H9 (cell line): ENCODE results near the gene TNNT2. TPM values are rescaled to one million over a fixed set of nuclear protein-coding genes. Genes with fewer than 3 reads are reported as not detected.

Experiments used
- DNase-seq: peaks from one replicate; pipeline ENCODE4 v3.0.0-alpha.2; 2017
- H2AFZ ChIP-seq: one replicate; pipeline ENCODE4 v1.6.1; 2013; ENCODE audit warnings: mild to moderate bottlenecking, low read length, control low read depth, moderate library complexity
- H2AK5ac ChIP-seq: 2 replicates; pipeline ENCODE4 v1.6.1; 2013; ENCODE audit warnings: low read length, control low read depth, mixed read lengths; ENCODE audit not compliant: insufficient read length
- H2BK120ac ChIP-seq: one replicate; pipeline ENCODE4 v1.6.1; 2013; ENCODE audit warnings: low read depth, mild to moderate bottlenecking, low read length, control low read depth, inconsistent platforms; ENCODE audit not compliant: poor library complexity, severe bottlenecking
- H2BK12ac ChIP-seq: 2 replicates; pipeline ENCODE4 v1.6.1; 2013; ENCODE audit warnings: low read length, control low read depth, mixed read lengths, low read depth; ENCODE audit not compliant: insufficient read length
- H2BK15ac ChIP-seq: 2 replicates; pipeline ENCODE4 v1.6.1; 2013; ENCODE audit warnings: low read depth, low read length, control low read depth
- H2BK20ac ChIP-seq: one replicate; pipeline ENCODE4 v1.6.1; 2013; ENCODE audit warnings: low read depth, mild to moderate bottlenecking, low read length, control low read depth, inconsistent platforms; ENCODE audit not compliant: poor library complexity, severe bottlenecking
- H2BK5ac ChIP-seq: 2 replicates; pipeline ENCODE4 v1.6.1; 2013; ENCODE audit warnings: low read length, control low read depth, mixed read lengths; ENCODE audit not compliant: insufficient read length
- H3K14ac ChIP-seq: 2 replicates; pipeline ENCODE4 v1.6.1; 2013; ENCODE audit warnings: low read length, control low read depth; ENCODE audit not compliant: insufficient read depth
- H3K18ac ChIP-seq: 2 replicates; pipeline ENCODE4 v1.6.1; 2013; ENCODE audit warnings: low read depth, mild to moderate bottlenecking, mixed read lengths, low read length, control low read depth; ENCODE audit not compliant: insufficient read length
- H3K23ac ChIP-seq: 2 replicates; pipeline ENCODE4 v1.6.1; 2013; ENCODE audit warnings: low read length, control low read depth, mixed read lengths, low read depth; ENCODE audit not compliant: insufficient read length
- H3K23me2 ChIP-seq: 2 replicates; pipeline ENCODE4 v1.6.1; 2013; ENCODE audit warnings: low read depth, mild to moderate bottlenecking, mixed read lengths, low read length, control low read depth; ENCODE audit not compliant: insufficient read length, poor library complexity, severe bottlenecking
- H3K27ac ChIP-seq: 2 replicates; pipeline ENCODE4 v1.5.1; 2013; ENCODE audit warnings: low read length, control low read depth, mixed read lengths, low read depth; ENCODE audit not compliant: insufficient read length
- H3K27me3 ChIP-seq: 2 replicates; pipeline ENCODE4 v1.6.1; 2013; ENCODE audit warnings: low read length, control low read depth, inconsistent platforms; ENCODE audit not compliant: insufficient read depth
- H3K4ac ChIP-seq: 2 replicates; pipeline ENCODE4 v1.6.1; 2013; ENCODE audit warnings: low read depth, mild to moderate bottlenecking, control low read depth, inconsistent platforms, low read length, moderate library complexity
- H3K4me1 ChIP-seq: 2 replicates; pipeline ENCODE4 v1.6.1; 2013; ENCODE audit warnings: low read length, control low read depth, inconsistent platforms; ENCODE audit not compliant: insufficient read depth
- H3K4me2 ChIP-seq: 2 replicates; pipeline ENCODE4 v1.6.1; 2013; ENCODE audit warnings: low read length, control low read depth, mixed read lengths; ENCODE audit not compliant: insufficient read length, insufficient read depth
- H3K56ac ChIP-seq: 2 replicates; pipeline ENCODE4 v1.6.1; 2013; ENCODE audit warnings: low read depth, mild to moderate bottlenecking, mixed read lengths, low read length, control low read depth; ENCODE audit not compliant: insufficient read length
- H3K79me1 ChIP-seq: 2 replicates; pipeline ENCODE4 v1.6.1; 2013; ENCODE audit warnings: low read depth, mild to moderate bottlenecking, moderate library complexity, low read length, control low read depth, inconsistent platforms; ENCODE audit not compliant: insufficient read depth, poor library complexity, severe bottlenecking
- H3K79me2 ChIP-seq: 2 replicates; pipeline ENCODE4 v1.6.1; 2013; ENCODE audit warnings: low read length, control low read depth, inconsistent platforms; ENCODE audit not compliant: insufficient read depth
- H3K9ac ChIP-seq: 2 replicates; pipeline ENCODE4 v1.6.1; 2013; ENCODE audit warnings: low read length, control low read depth, mixed read lengths; ENCODE audit not compliant: insufficient read length; ENCODE audit errors: extremely low read depth
- H3K9me3 ChIP-seq: one replicate; pipeline ENCODE4 v1.6.1; 2013; ENCODE audit warnings: low read depth, low read length, inconsistent platforms; ENCODE audit not compliant: control insufficient read depth
- H3T11ph ChIP-seq: one replicate; pipeline ENCODE4 v1.6.1; 2013; ENCODE audit warnings: mild to moderate bottlenecking, low read length, control low read depth, inconsistent platforms
- H4K20me1 ChIP-seq: one replicate; pipeline ENCODE4 v1.6.1; 2013; ENCODE audit not compliant: control insufficient read depth, insufficient read length, insufficient read depth
- H4K5ac ChIP-seq: 2 replicates; pipeline ENCODE4 v1.6.1; 2013; ENCODE audit warnings: low read depth, mild to moderate bottlenecking, mixed read lengths, low read length, control low read depth; ENCODE audit not compliant: insufficient read length
- H4K8ac ChIP-seq: replicated peaks from 2 replicates; pipeline ENCODE4 v1.6.1; 2013; ENCODE audit warnings: low read length, control low read depth, mixed read lengths, low read depth; ENCODE audit not compliant: insufficient read length
- H4K91ac ChIP-seq: 2 replicates; pipeline ENCODE4 v1.6.1; 2013; ENCODE audit warnings: low read depth, mild to moderate bottlenecking, moderate library complexity, mixed read lengths, low read length, control low read depth; ENCODE audit not compliant: insufficient read length
- H3K27ac Mint-ChIP-seq, 3 experiments: 2 replicates in 2 of 3; 3 replicates in 1 of 3; pipeline ENCODE4 v1.8.0; 2020 to 2021; ENCODE audit warnings: mixed read lengths in 3 of 3, mild to moderate bottlenecking in 1 of 3, moderate library complexity in 1 of 3
- H3K27me3 Mint-ChIP-seq: 2 replicates; pipeline ENCODE4 v1.8.0; 2021; ENCODE audit warnings: low read depth, mild to moderate bottlenecking, moderate library complexity, mixed read lengths
- H3K36me3 Mint-ChIP-seq, 3 experiments: 2 replicates in 2 of 3; 3 replicates in 1 of 3; pipeline ENCODE4 v1.8.0; 2020 to 2021; ENCODE audit warnings: low read depth in 3 of 3, mixed read lengths in 3 of 3; ENCODE audit not compliant: insufficient read depth in 1 of 3
- H3K4me1 Mint-ChIP-seq, 2 experiments: 2 replicates each; pipeline ENCODE4 v1.8.0; 2020; ENCODE audit warnings: mixed read lengths in 2 of 2
- H3K4me3 Mint-ChIP-seq, 2 experiments: 2 replicates in 1 of 2; 3 replicates in 1 of 2; pipeline ENCODE4 v1.8.0; 2020 to 2021; ENCODE audit warnings: mild to moderate bottlenecking in 2 of 2, mixed read lengths in 2 of 2, moderate library complexity in 1 of 2
- H3K9me3 Mint-ChIP-seq, 2 experiments: 2 replicates in 1 of 2; 3 replicates in 1 of 2; pipeline ENCODE4 v1.8.0; 2020; ENCODE audit warnings: mild to moderate bottlenecking in 2 of 2, mixed read lengths in 2 of 2, moderate library complexity in 1 of 2
- CTCF ChIP-seq: fragments of 200-600 bp; sonication (generic); conservative IDR thresholded peaks from 3 replicates; pipeline ENCODE4 v1.8.0; 2021; ENCODE audit warnings: antibody characterized with exemption, mild to moderate bottlenecking
- WGBS: extraction: QIAGEN DNeasy Blood & Tissue Kit; methylation state at CpG from one replicate; pipeline ENCODE4 v1.1.7; 2013; ENCODE audit warnings: missing lambda C conversion rate, low lambda C conversion rate, mixed read lengths; ENCODE audit not compliant: insufficient read length; ENCODE audit errors: extremely low coverage; 5-methylcytosine and 5-hydroxymethylcytosine counted together
- total RNA-seq: library from RNA; stranded (reverse); gene quantifications from 2 replicates; pipeline ENCODE4 v1.2.1, GENCODE V29; 2021

TNNT2 gene
- total RNA-seq, 1 experiment from 2014 or later: 8.6 TPM

GRCh38 chr1:201423655-201424054 lies 46.2 kb upstream of the TNNT2 start:
- no peaks in the 10 kb centered on the region for H3K4me1 ChIP-seq
- H3K27ac Mint-ChIP-seq: no peak overlapping the region
- no peak overlapping the region for H4K5ac ChIP-seq
- no peak overlapping the region for H3K9ac ChIP-seq
- no peaks in the 10 kb centered on the region for H3K79me2 ChIP-seq
- no peak overlapping the region for H3K23ac ChIP-seq
- H2BK12ac ChIP-seq: no peak overlapping the region
- no peak overlapping the region for H2AK5ac ChIP-seq
- H2BK20ac ChIP-seq: no peak overlapping the region
- no peaks in the 10 kb centered on the region for H3K36me3 Mint-ChIP-seq
- peaks cover 13 to 23% of the 10 kb centered on the region in 2 experiments for H3K4me1 Mint-ChIP-seq
- H3K14ac ChIP-seq: no peak overlapping the region
- H2BK5ac ChIP-seq: no peak overlapping the region
- H3K9me3 ChIP-seq: no peaks in the 10 kb centered on the region
- H3K27ac ChIP-seq: no peak overlapping the region
- no peak overlapping the region for H2AFZ ChIP-seq
- no peaks in the 10 kb centered on the region for H3K27me3 ChIP-seq
- no peak for TF ChIP-seq CTCF
- H2BK15ac ChIP-seq: no peak overlapping the region
- H3K27me3 Mint-ChIP-seq: no peaks in the 10 kb centered on the region; the same call in none of the 2 replicates
- H3K4ac ChIP-seq: no peak overlapping the region
- no peaks in the 10 kb centered on the region for H3K23me2 ChIP-seq
- no peak overlapping the region for H4K8ac ChIP-seq
- no peak overlapping the region for H3K4me3 Mint-ChIP-seq
- H3K9me3 Mint-ChIP-seq: peaks cover 0 to 5% of the 10 kb centered on the region in 2 experiments; a peak in 2 of 5 replicates
- H2BK120ac ChIP-seq: no peak overlapping the region
- H3K79me1 ChIP-seq: no peaks in the 10 kb centered on the region
- no CpG with 5 or more reads among the region's 6 CpGs for WGBS
- H3T11ph ChIP-seq: no peak overlapping the region
- DNase-seq: no peak
- H3K4me2 ChIP-seq: no peak overlapping the region
- H4K20me1 ChIP-seq: no peaks in the 10 kb centered on the region
- no peak overlapping the region for H4K91ac ChIP-seq
- no peak overlapping the region for H3K56ac ChIP-seq
- no peak overlapping the region for H3K18ac ChIP-seq
